SK-N-SH (cell line): ENCODE data around the gene ZNF33A. TPM values are rescaled to one million over a fixed set of nuclear protein-coding genes. Genes with fewer than 3 reads are reported as not detected.
A peak's percentile ranks its signal among the peaks of the same experiment; 100 is the strongest.
"Not testable (repeated sequence)": the region's sequence is repeated elsewhere in the genome, so short reads cannot be mapped to it uniquely, and the experiment has no call there.

Experiments
- CTCF ChIA-PET: fragments of 300-600, 350-600 bp; formaldehyde crosslinking; extraction: SDS; loops from one replicate; lab custom pipeline; 2021; lab: Yijun Ruan, JAX
- POLR2A ChIA-PET: fragments of 350-600 bp; sonication (Branson Sonifier 250); formaldehyde crosslinking; extraction: SDS; loops from one replicate; lab custom pipeline; 2020; ENCODE audit warnings: antibody characterized with exemption, inconsistent platforms; lab: Yijun Ruan, JAX
- DNase-seq: peaks from one replicate; pipeline ENCODE4 v3.0.0; 2012
- H2AFZ ChIP-seq: fragments of 200-600 bp; sonication (generic); 2 replicates; pipeline ENCODE4 v1.8.1; 2016; ENCODE audit warnings: antibody characterized with exemption, mild to moderate bottlenecking, low read depth
- H3F3A ChIP-seq: fragments of 200-600 bp; sonication (generic); replicated peaks from 2 replicates; pipeline ENCODE3; 2016; ENCODE audit warnings: antibody characterized with exemption, mild to moderate bottlenecking; ENCODE audit not compliant: insufficient read depth
- H3K27ac ChIP-seq, 2 experiments: fragments of 200-500 bp in 1 of 2; fragments of 200-600 bp in 1 of 2; sonication (Bioruptor generic) in 1 of 2; sonication (generic), shearing (Covaris generic) in 1 of 2; 2 replicates each; pipeline versions ENCODE4 v1.5.1 to v1.6.1; 2014 to 2016; ENCODE audit warnings: low read depth in 2 of 2, inconsistent platforms in 1 of 2, low read length in 1 of 2, mild to moderate bottlenecking in 1 of 2, mixed read lengths in 1 of 2
- H3K27me3 ChIP-seq: fragments of 200-600 bp; sonication (generic), shearing (Covaris generic); 2 replicates; pipeline ENCODE4 v1.6.1; 2016; ENCODE audit warnings: mixed run types; ENCODE audit not compliant: insufficient read depth
- H3K36me3 ChIP-seq, 2 experiments: fragments of 200-500 bp in 1 of 2; fragments of 200-600 bp in 1 of 2; sonication (Bioruptor generic) in 1 of 2; sonication (generic) in 1 of 2; replicated peaks in 1 of 2; 2 replicates each; pipeline versions ENCODE3 to v1.5.1; 2014 to 2016; ENCODE audit warnings: low read length in 1 of 2, mild to moderate bottlenecking in 1 of 2; ENCODE audit not compliant: insufficient read depth in 2 of 2, control insufficient read depth in 1 of 2
- H3K4me1 ChIP-seq, 2 experiments: fragments of 200-500 bp in 1 of 2; fragments of 200-600 bp in 1 of 2; sonication (Bioruptor generic) in 1 of 2; sonication (generic), shearing (Covaris generic) in 1 of 2; 2 replicates each; pipeline versions ENCODE4 v1.5.1 to v1.6.1; 2014 to 2016; ENCODE audit warnings: low read depth in 1 of 2, low read length in 1 of 2, mixed run types in 1 of 2; ENCODE audit not compliant: insufficient read depth in 2 of 2, control insufficient read depth in 1 of 2
- H3K4me2 ChIP-seq: fragments of 200-600 bp; sonication (generic), shearing (Covaris generic); 2 replicates; pipeline ENCODE4 v1.6.1; 2017; ENCODE audit warnings: mixed run types
- H3K4me3 ChIP-seq, 2 experiments: fragments of 200-500 bp in 1 of 2; fragments of 200-600 bp in 1 of 2; sonication (Bioruptor generic) in 1 of 2; sonication (generic), shearing (Covaris generic) in 1 of 2; 2 replicates each; pipeline versions ENCODE4 v1.5.1 to v1.8.1; 2014 to 2016; ENCODE audit warnings: low read depth in 2 of 2, inconsistent platforms in 1 of 2, low read length in 1 of 2, mild to moderate bottlenecking in 1 of 2, mixed read lengths in 1 of 2, moderate library complexity in 1 of 2
- H3K79me2 ChIP-seq: fragments of 200-600 bp; sonication (generic); 2 replicates; pipeline ENCODE4 v1.8.1; 2017; ENCODE audit warnings: mild to moderate bottlenecking; ENCODE audit not compliant: insufficient read depth
- H3K9ac ChIP-seq: fragments of 200-600 bp; sonication (generic); 2 replicates; pipeline ENCODE4 v1.6.1; 2017; ENCODE audit warnings: mixed run types
- H3K9me2 ChIP-seq: fragments of 200-600 bp; sonication (generic); 2 replicates; pipeline ENCODE4 v1.6.1; 2017; ENCODE audit warnings: mixed run types
- H3K9me3 ChIP-seq: fragments of 200-600 bp; sonication (generic); 2 replicates; pipeline ENCODE4 v1.6.1; 2017; ENCODE audit warnings: mixed run types, mild to moderate bottlenecking, moderate library complexity
- H4K20me1 ChIP-seq: fragments of 200-600 bp; sonication (generic); 2 replicates; pipeline ENCODE4 v1.6.1; 2017; ENCODE audit warnings: mild to moderate bottlenecking, mixed run types; ENCODE audit not compliant: insufficient read depth
- CTCF ChIP-seq: fragments of 200-600 bp; sonication (generic); IDR thresholded peaks from 2 replicates; pipeline ENCODE4 v1.6.1; 2017; ENCODE audit warnings: antibody characterized with exemption, mild to moderate bottlenecking, moderate library complexity
- MAX ChIP-seq: IDR thresholded peaks from 2 replicates; pipeline ENCODE4 v1.4.0; 2012; ENCODE audit warnings: low read depth
- YY1 ChIP-seq: IDR thresholded peaks from 2 replicates; pipeline ENCODE4 v1.4.0; 2012; ENCODE audit warnings: low read depth, mild to moderate bottlenecking
- WGBS: methylation state at CpG from one replicate; pipeline ENCODE4 v1.1.6; 2017; ENCODE audit warnings: low lambda C conversion rate; 5-methylcytosine and 5-hydroxymethylcytosine counted together
- polyA plus RNA-seq, 3 experiments: library from polyadenylated mRNA; depleted of rRNA; stranded (reverse); fragments of >200 nt; gene quantifications; 2 replicates each; pipeline ENCODE4 v1.2.3, GENCODE V29; 2012

ZNF33A gene
- polyA plus RNA-seq, 1 of the 3 experiments (the other 2 are of a cell fraction): 5.7 TPM

- Histone ChIP-seq H2AFZ (no peak overlapping the region), H3K9ac (no peak overlapping the region), H3K27me3 (no peaks in the 10 kb centered on the region), H3K79me2 (no peaks in the 10 kb centered on the region), H3K4me2 (no peak overlapping the region), H3K4me1 (no peaks in the 10 kb centered on the region), H3K36me3 (no peaks in the 10 kb centered on the region), H4K20me1 (no peaks in the 10 kb centered on the region), H3K27ac (no peak overlapping the region), H3K9me2 (no peaks in the 10 kb centered on the region), H3K9me3 (no peaks in the 10 kb centered on the region), H3K4me3 (no peak overlapping the region), H3F3A (no peaks in the 10 kb centered on the region)
- no peak for TF ChIP-seq YY1
- TF ChIP-seq MAX: no peak
- TF ChIP-seq CTCF: peak; percentile 14; the same call in 1 of the 2 replicates
- DNase-seq: peak; percentile 8
- ChIA-PET CTCF (interaction anchor here (0.7 to 1.1 kb wide), 3 partner anchors 9 to 15 kb away, joined by 3 to 4 read pairs (median 3); no protein-coding TSS in a partner anchor), POLR2A (no interaction called here)
- WGBS: 3% methylated on average over 3 of the region's 3 CpGs
These were observed 18.4 kb upstream of the ZNF33A start for GRCh38 chr10:37992083-37992482.

GRCh38 chr10:37998920-37999319 lies 11.6 kb upstream of the ZNF33A start:
- H3K9me2 ChIP-seq, H3K79me2 ChIP-seq, H3K9me3 ChIP-seq, H3K27me3 ChIP-seq, H4K20me1 ChIP-seq, H3K4me1 ChIP-seq, POLR2A ChIA-PET, H3K9ac ChIP-seq, H3K36me3 ChIP-seq, H3K4me3 ChIP-seq, H3F3A ChIP-seq, CTCF ChIA-PET, H3K4me2 ChIP-seq, H2AFZ ChIP-seq, H3K27ac ChIP-seq, DNase-seq: not testable (repeated sequence)
- WGBS: 25% methylated on average over 2 of the region's 3 CpGs

- H3K4me2 ChIP-seq, H3K4me1 ChIP-seq, H3K27me3 ChIP-seq, H2AFZ ChIP-seq, POLR2A ChIA-PET, H3K36me3 ChIP-seq, H3K9me2 ChIP-seq, DNase-seq, H3K27ac ChIP-seq, H3K9me3 ChIP-seq, H3K9ac ChIP-seq, H4K20me1 ChIP-seq, H3F3A ChIP-seq, H3K79me2 ChIP-seq, H3K4me3 ChIP-seq, CTCF ChIA-PET: not testable (repeated sequence)
- 58% methylated on average over 1 of the region's 1 CpG for WGBS
These were observed 10.0 kb upstream of the ZNF33A start for GRCh38 chr10:38000474-38000873.
